ENCODE measurements around the gene GARIN3.

GARIN3 gene

DNA sequence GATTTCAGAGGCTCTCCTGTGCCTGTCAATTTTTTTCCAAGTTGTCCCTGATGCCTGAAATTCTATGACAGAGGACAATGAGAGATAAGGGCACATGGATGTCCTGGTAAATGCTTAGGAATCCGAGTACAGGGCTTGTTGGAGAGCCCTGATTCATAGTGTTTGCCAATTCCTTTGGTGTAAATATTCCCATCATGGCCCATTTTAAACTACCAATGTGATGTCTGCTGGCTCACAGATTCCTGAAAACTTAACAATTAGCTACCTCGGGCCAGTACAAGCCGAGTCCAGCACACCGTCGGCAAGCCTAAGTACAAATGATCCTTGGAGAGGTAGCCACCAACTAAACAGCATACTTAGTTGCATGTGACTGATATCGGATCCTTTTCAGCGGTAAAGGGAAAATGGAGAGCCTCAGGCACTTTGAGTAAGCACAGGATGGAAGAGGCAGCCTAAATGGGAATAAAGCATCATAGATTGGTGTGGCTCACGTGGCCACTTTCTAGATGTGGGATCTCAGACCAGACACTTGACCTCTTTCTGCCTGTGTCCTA lies 18.1 kb upstream of the GARIN3 start:
- no peak for DNase-seq

DNA sequence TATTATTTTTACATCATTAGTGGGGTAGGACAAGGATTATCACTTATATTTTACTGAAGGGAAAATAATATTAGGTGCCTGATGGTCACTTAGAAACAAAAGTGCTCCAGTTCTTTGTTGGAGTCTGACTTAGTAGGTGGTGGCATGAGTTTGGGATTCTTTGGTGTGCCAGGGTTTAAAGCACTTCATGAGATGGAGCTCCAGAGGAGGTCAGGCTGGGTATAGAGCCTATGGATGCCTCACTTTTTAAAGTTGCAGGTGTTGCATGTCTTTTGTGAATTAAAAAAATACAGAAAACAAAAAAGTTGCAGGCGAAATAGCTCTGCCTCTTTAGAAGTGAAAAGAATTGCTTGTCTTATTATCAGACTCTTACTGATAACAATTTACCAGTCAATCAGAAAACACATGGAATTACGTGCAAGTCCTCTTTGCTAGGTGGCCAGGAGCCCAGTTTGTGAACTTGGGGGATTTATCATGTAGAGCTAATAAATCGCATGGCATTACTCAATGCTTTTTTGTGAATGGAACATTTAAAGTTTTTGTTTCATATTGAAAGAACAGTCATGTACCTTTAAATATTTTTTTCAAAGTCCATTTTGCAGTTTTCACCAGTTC lies 16.2 kb upstream of the GARIN3 start:
- DNase-seq = no peak

DNA sequence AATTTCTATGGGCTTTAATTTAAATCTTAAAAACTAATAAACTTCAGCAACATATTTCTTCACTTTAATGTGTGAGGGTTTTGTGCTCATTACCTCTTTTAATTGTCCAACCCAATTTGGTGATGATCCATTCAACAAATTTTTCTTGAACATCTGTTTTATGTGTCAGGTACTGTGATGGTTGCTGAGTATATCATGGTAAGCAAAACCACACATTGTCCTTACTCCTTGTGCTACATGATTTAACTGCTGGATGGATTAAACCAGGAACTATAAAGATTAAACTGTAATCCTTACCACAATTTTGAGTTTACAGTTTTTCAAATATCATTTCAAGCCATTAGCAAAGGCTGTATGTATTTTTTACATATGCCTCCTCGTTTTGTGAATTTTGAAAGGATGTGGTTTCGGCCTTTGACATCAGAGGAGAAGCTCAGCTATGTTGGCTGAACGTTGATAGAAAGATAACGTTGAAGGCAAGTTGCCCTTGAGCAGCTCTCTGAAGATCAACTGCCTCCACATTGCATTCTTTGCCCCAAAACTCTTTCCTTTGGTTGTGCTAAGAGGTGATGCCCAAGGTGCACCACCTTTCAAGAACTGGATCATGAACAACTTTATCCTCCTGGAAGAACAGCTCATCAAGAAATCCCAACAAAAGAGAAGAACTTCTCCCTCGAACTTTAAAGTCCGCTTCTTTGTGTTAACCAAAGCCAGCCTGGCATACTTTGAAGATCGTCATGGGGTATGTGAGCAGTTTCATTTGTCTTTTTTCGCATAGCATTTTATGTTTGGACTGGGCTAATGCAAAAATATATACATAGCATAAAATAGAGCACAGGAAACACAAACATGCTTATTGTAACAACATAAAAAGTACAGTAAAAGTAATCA lies 14.6 kb upstream of the GARIN3 start, which contains the start of gene ITK:
TSS of gene ITK (plus strand) at position 467 of the 891 bp plus-strand sequence. CDS start at position 605, 138 bp downstream.
- no peak for DNase-seq

DNA sequence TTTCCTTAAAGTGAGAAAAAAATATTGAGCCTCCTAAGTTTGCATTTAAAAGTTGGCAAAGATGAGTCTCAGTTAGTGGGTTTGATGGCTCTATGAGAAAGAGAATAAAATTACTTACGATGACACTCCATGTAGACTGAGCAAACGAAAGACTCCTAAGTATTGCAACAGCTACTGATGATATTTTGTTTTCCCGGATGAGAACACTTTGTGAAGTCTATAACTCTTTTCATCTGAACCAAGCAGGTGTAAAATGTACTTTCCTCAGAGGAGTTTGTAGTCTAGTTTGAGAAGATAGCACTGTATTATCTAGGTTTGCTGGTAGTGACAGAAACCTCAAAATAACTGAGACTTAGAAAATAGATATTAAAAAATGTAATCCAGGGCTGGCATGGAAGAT lies 12.9 kb upstream of the GARIN3 start:
- no peak for DNase-seq

DNA sequence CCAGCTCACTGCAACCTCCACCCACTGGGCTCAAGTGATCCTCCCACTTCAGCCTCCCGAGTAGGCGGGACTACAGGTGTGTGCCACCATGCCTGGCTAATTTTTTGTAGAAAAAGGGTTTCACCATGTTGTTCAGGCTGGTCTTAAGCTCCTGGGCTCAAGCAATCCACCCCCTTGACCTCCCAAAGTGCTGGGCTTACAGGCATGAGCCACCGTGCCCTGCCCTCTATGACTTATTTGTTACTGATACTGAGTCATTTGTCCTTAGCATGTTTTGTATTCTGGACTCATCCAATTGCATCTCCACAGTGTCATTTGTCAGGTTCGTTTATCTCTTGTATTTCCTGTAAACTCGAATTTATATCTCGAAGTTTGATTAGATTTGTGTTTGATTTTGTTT lies 11.9 kb upstream of the GARIN3 start:
- no peak for DNase-seq

DNA sequence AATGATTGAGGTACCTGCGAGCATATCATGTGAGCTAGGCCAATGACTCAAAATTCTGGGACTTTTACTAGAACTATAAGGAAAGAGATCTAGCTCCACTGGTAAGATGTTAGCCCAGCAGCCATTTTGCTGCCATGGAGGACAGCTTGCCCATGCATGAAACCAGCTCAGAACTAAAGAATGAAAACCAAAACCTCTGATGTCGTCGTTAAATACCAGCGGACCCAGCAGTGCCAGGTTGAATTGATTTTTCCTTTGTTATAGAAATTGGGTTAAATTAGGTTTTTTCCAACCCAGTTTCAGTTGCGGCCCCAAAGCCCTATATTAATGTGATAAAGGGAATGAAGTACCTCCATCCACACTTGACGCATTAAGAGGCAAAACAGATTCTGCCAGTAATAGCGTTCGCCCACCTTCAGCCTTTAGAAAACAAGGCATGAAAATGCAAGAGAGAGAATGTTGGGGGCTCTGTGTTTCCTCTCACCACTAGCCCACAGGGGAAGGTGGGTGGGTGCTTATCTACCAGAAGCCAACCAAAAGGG lies 9.1 kb upstream of the GARIN3 start:
- DNase-seq = no peak

DNA sequence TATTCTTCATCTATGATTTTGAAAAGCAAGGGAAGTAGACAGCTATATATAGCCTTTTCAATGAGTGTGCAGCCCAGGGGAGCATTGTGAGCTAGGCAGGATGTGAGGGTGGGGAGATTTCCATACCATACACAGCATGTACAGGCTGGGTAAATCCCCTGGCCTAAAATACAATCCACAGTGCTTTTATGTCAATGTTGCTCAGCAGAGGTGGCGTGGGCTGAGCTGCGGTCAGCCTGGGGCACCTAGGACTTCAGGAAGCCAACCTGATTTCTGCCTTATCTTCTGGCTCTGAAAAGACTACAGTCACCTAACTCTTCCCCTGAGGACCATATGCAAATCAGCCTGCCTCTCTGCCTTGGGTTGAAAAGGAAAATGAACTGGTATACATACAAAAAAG lies 6.3 kb upstream of the GARIN3 start:
- peak in 1 of 2 donors; percentile 53 for DNase-seq

DNA sequence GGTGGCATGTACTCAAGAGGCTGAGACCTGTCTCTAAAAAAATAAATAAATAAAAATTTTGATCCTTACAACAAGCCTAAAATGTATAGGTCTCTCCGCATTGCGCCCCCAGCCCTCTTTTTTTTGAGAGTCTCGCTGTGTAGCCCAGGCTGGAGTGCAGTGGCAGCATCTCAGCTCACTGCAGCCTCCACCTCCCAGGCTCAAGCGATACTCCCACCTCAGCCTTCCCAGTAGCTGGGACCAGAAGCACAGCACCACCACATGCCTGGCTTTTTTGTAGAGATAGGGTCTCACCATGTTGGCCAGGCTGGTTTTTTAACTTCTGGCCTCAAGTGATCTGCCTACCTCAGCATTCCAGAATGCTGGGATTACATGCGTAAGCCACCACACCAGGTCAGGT lies 2.2 kb upstream of the GARIN3 start:
- no peak for DNase-seq

DNA sequence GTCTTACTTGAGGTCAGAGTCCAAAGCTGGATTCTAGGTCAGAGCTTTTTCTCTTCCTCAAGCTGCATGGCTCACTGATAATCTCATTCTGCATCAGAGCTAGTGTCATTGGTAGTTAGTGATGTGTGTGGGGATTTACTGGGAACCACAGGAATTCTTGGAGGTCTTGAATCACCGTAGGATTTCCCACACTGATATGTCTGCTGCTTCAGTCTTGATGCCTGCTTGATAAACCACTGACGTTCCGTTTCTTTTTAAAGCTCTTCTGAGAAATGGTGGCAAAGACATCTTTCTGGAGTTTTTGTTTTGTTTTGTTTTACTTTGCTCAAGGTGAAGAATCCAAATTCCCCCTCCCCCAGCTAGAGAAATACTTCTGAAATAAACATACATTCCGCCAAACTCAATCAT lies 1.2 kb upstream of the GARIN3 start:
- no peak for DNase-seq

DNA sequence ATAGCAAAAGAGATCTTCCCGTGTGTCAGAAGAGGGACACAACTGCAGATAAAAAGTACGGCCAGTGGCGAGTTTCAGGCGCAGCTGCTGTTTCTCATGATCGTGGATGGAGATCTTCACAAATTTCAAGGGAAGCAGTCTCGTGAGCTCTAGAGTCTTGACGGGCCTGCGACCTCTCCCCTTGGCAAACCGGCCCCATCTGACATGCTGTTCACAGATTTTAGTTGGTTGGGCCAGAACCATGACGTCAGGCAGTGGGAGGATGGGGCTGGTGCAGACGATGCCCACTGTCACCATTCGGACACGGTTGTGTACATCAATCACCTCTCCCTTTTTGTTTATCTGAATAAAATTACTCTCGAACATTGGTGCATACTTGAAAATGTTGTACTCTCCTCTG lies 396 bp downstream of the GARIN3 start:
- no peak for DNase-seq

DNA sequence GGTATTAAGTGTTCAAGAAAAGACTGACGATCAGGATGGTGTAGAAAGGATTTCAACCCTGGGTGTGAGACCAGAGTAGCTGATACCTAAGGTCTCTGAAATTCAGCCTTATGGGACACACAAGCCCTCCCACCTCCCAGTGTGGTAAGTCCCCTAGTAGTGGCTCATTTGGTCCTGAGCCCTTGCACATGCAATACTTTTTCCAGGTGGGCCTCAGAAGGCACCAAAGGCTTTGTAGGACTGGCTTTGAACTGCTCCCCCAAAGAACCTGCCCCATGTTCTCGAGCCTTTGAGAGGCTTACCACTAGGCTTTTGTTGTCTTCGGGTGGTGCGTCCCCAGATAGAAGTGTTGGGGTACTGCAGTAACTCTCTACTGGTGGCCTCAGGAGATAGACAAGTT lies 803 bp downstream of the GARIN3 start:
- no peak for DNase-seq

DNA sequence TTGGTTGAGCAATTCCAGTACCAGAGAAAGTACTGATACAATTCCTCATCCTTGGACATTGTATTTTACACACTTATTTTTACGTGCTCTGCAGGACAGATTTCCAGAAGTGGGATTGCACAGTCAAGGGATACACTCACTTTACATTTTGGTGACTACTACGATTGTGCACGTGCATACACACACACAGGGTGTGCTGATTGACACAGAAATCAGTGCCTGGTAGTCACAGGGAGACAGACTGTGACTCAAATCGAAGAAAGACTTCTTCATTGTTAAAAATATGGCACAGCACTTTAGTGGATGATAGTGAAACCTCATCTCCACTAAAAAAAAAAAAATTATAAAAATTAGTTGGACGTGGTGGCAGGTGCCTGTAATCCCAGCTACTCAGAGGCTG lies 1.5 kb downstream of the GARIN3 start:
- DNase-seq = no peak

DNA sequence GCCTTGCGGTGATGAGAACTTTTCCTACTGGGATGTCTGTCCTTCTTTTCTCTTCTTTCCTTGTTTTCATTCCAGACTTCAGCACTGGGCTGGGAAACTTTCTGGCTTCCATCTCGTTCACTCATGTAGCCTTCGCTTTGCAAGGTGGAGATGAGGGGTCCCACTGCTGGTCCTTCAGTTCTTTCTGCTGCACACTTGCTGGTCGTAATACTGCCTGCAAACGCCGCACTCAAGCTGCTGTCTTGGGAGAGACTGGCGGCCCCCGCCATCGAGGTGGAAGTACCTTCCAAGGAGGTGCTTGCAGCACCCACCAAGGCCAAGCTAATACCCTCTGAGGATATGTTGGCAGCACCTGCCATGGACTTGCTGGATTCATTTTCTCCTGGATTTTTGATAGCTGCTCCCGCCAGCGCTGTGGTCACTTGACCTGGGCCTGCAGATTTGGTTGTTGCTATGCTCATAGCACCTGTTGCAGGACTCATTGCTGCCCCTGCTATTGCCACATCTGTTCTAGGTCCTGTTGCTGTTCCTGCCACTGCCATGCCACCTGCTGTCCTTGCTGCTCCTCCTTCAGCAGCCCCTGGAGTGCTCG lies 3.0 kb downstream of the GARIN3 start:
- no peak for DNase-seq

DNA sequence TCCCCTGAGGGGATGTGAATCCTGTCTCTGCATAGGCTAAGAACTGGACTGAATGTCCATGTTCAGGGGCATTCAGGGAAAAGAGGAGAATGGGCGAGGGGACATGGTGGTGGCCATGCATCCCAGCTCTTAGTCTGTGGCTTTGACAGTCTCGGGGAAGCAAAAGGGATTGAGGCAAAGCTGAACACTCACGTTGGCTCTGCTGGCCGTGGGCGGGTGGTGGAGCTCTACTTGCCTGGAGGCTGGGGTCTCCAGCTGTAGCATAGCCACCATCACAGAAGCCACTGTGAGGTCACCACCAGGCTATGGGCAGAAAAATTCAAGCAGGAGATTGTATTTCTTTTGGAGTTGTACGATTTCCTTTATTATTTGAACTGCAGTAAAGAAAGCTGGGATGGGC lies 4.1 kb downstream of the GARIN3 start:
- no peak for DNase-seq

DNA sequence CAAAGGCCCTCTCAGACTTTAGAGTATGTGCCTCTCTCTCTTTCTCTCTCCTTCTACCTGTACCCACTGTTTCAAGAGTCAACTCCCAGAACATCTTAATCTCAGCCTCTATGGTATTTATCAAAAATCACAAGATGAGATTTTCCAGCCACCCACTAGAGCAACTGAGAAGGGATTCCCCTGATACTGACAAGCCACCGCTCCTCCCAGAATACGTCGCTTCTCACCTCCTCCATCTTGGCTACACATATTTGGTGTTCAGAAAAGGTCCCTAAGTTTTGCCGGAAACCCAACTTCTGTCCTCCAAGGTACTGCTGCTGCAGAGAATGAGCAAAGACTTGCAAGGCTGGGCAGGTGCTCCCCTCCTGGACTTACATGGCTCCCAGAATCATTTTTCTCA lies 6.1 kb downstream of the GARIN3 start:
- DNase-seq = no peak

DNA sequence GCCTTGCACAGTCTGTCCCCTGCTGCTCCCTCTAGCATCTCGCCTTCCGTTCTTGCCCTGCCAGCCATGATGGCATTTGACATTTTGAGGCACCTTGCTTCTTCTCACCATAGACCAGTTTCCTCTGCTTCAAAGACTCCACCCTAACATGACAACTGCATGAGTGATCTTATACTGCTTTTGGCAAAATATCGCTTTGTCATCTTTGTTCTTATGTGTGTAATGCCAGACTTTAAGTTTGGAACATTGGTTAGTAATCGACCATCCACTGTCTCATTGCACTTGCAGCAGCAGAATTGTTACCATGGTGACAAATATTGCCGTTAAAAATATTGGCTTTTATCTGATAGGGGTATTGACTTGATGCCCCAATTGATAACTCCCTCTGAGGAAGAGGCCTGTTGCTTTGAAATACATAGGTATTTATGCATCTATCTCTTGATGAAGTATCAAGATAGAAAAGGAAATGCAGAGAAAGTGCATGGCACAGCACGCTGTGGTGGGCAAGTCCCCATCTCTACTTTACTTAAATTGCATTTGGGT lies 6.8 kb downstream of the GARIN3 start:
- no peak for DNase-seq

DNA sequence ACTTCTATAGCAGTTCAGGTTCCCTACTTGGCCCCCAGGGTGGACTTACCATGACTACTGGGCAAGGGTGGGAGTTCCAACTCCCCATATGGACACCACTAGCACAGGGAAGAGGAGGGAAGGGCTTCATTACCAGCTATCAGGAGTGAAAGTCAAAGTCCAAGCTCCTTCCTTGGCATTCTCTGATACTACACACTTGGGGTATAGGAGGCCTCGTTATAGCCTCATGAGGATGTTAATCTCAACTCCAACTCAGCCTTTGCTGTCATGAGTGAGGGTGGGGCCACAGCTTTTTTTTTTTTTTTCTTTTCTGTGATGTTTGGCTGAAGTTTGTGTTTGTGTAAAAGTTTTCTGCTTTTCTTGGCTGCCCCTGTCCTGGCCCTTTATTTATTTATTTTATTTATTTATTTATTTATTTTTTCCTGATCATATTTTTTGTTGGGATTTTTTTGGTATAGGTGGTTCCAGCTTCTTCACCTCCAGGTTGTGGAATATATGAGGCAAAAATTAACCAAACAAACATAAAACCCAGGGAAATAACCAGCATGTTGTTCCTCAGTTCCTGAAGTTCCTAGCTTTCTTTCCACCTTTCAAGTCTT lies 8.7 kb downstream of the GARIN3 start:
- no peak for DNase-seq

DNA sequence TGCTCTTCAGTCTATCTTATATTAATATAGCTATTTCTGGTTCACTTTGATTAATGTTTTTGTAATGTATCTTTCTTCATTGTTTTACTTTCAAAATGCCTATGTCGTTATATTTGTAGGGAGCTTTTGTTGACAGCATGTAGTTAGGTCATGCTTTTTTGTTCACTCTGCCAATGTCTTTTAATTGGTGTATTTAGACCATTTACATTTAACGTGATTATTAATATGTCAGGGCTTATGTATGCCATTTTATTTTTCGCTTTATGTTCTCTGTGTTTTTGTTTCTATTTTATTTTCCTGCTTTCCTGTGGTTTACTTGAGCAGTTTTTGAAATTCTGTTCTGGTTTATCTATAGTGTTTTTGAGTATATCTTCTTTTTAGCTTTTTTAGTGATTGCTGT lies 10.8 kb downstream of the GARIN3 start:
- DNase-seq = no peak

DNA sequence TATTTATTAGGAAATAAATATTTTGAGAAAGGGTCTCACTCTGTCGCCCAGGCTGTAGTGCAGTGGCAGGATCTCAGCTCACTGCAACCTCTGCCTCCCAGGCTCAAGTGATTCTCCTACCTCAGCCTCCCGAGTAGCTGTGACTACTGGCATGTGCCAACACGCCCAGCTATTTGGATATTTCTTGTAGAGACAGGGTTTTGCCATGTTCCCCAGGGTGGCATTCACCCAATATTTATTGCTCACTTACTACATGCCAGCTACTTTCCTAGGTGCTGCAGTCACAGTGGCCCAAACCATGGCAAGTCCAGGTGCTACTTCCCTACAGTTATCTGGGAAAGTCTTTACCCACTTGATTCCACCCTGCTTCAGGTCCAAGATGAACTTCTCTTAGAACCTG lies 15.1 kb downstream of the GARIN3 start:
- DNase-seq = no peak

DNA sequence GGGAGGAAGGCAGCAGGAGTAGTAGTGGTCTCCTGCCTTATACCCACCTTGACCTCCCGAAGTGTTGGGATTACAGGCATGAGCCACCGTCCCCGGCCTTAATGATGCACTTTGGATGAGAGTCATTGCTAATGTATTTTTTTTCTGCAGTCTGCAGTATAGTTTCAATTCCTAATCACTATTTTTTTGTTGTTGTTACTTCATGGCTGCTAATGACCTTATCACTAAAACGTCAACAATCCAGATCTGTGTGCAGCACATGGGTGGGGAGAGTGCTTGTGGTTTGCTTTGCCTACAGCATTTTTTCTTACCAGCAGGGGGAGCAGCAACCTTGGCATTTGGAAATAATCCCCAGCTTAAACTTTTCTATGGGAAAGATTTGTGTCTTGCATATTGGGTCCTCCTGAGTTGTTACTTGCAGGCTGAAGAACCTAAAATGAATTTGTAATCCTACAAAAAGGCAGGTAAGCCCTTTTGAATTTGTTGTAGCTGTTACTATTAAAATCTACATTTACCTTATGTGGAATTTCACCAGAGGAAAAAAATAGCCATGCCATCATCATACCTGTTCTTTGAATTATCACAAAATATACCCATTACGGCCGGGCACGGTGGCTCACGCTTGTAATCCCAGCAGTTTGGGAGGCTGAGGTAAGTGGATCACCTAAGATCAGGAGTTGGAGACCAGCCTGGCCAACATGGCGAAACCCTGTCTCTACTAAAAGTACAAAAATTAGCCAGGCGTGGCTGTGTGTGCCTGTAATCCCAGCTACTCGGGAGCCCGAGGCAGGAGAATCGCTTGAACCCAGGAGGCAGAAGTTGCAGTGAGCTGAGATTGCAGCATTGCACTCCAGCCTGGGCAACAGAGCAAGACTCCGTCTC lies 17.1 kb downstream of the GARIN3 start:
- DNase-seq = peak; percentile 55 to 94

DNA sequence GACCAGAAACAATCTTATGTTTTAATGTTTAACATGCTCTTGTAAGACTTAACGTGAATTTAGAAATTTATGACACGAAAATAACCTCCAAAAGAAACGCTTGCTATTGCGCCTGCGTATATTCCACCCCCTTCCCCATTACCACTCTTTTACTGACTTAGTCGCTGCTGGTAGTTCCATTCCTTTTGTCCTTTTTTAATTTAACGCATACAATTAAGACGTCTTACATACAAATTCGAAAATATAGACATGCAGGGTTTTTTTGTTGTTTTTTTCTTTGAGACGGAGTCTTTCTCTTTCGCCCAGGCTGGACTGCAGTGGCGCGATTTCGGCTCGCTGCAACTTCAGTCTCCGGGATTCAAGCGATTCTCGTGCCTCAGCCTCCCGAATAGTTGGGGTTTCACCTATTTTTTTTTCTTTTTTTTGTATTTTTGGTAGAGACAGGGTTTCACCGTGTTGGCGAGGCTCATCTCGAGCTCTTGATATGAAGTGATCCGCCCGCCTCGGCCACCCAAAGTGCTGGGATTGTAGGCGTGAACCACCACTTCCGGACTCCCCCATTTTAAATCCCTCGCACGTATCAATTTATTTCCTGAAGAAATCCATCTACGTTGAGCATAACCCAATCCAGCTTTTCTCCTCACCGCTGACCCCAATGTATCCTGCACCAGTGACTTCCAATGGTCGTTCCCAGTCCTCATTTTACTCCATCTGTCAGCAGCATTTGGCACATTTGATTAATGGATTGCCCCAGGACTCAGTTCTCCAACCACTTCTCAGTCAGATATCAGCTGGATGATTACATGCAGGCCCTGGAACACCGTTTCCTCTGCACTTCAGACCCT lies 22.7 kb downstream of the GARIN3 start:
- DNase-seq = no peak
